KMS-11 (cell line): ENCODE data around the gene FAM171A2.

ENCODE experiments used
- H2AFZ ChIP-seq: fragments of 200-600 bp; sonication (generic); 2 replicates; pipeline ENCODE4 v1.6.1; 2016; ENCODE audit warnings: antibody characterized with exemption, mixed run types, low read depth
- H3K27ac ChIP-seq: fragments of 200-600 bp; sonication (generic); 2 replicates; pipeline ENCODE4 v1.6.1; 2016; ENCODE audit warnings: mild to moderate bottlenecking, mixed run types
- H3K27me3 ChIP-seq: fragments of 200-600 bp; sonication (generic); 2 replicates; pipeline ENCODE4 v1.6.1; 2017; ENCODE audit warnings: mild to moderate bottlenecking, low read depth, mixed run types, moderate library complexity; ENCODE audit not compliant: insufficient read depth
- H3K36me3 ChIP-seq: fragments of 200-600 bp; sonication (generic); 2 replicates; pipeline ENCODE4 v1.6.1; 2017; ENCODE audit warnings: mild to moderate bottlenecking, mixed run types; ENCODE audit not compliant: insufficient read depth
- H3K4me1 ChIP-seq: fragments of 200-600 bp; sonication (generic); 2 replicates; pipeline ENCODE4 v1.6.1; 2016; ENCODE audit warnings: mild to moderate bottlenecking, low read depth, mixed run types; ENCODE audit not compliant: poor library complexity, severe bottlenecking
- H3K4me2 ChIP-seq: fragments of 200-600 bp; sonication (generic); 2 replicates; pipeline ENCODE4 v1.7.0; 2016; ENCODE audit warnings: mild to moderate bottlenecking, mixed run types
- H3K4me3 ChIP-seq: fragments of 200-600 bp; sonication (generic); IDR thresholded peaks from 2 replicates; pipeline ENCODE4 v1.6.1; 2017; ENCODE audit warnings: low read depth, low read length, mixed read lengths; ENCODE audit not compliant: insufficient read depth
- H3K79me2 ChIP-seq: fragments of 200-600 bp; sonication (generic); 2 replicates; pipeline ENCODE4 v1.6.1; 2016; ENCODE audit warnings: low read depth, mixed run types; ENCODE audit not compliant: insufficient read depth
- H3K9ac ChIP-seq: fragments of 200-600 bp; sonication (generic); 2 replicates; pipeline ENCODE4 v1.6.1; 2016; ENCODE audit warnings: mild to moderate bottlenecking, mixed run types
- H4K20me1 ChIP-seq: fragments of 200-600 bp; sonication (generic); 2 replicates; pipeline ENCODE4 v1.6.1; 2016; ENCODE audit warnings: mild to moderate bottlenecking, mixed run types; ENCODE audit not compliant: insufficient read depth
- TF ChIP-seq, protein P1 (sequence below): fragments of 200-600 bp; sonication (generic); conservative IDR thresholded peaks from 2 replicates; pipeline ENCODE4 v1.6.1; 2017; ENCODE audit warnings: low read depth, mild to moderate bottlenecking, antibody characterized with exemption, low read length, moderate library complexity, mixed read lengths

The FAM171A2 gene

DNA sequence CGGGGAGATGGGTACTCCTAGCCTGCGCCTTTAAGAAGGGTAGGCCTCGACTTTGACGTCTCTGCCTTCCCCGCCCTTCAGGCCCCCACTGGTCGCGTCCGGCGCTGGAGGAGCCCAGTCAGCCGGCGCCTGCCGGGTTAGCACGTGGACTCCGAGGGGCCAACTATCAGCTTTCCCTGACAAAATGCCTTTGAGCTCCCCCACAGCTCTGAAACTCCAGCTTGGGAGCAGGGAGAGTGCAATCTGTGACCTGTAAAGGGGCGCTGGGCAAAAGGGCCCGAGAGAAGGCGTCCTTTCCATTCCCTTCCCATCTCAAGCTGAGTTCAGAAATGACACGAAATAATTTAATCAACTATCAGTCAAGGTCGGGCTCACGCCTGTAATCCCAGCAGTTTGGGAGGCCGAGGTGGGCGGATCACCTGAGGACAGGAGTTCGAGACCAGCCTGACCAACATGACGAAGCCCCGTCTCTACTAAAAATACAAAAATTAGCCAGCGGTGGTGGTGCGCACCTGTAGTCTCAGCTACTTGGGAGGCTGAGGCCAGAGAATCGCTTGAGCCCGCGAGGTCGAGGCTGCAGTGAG lies 36.7 kb downstream of the FAM171A2 start:
- Histone ChIP-seq H3K4me3 (no peak overlapping the region), H3K79me2 (peaks cover 19% of the 10 kb centered on the region), H4K20me1 (no peaks in the 10 kb centered on the region), H3K27ac (peak overlapping the region; percentile 45; the same call in 1 of the 2 replicates), H3K9ac (peak overlapping the region; percentile 37; the same call in 1 of the 2 replicates), H3K4me1 (peaks cover 30% of the 10 kb centered on the region), H3K4me2 (peak overlapping the region; percentile 36; the same call in 1 of the 2 replicates), H3K27me3 (no peaks in the 10 kb centered on the region), H3K36me3 (peaks cover 4% of the 10 kb centered on the region; the same call in 1 of the 2 replicates), H2AFZ (peak overlapping the region; percentile 7; the same call in 1 of the 2 replicates)
- TF ChIP-seq, protein P1, sequence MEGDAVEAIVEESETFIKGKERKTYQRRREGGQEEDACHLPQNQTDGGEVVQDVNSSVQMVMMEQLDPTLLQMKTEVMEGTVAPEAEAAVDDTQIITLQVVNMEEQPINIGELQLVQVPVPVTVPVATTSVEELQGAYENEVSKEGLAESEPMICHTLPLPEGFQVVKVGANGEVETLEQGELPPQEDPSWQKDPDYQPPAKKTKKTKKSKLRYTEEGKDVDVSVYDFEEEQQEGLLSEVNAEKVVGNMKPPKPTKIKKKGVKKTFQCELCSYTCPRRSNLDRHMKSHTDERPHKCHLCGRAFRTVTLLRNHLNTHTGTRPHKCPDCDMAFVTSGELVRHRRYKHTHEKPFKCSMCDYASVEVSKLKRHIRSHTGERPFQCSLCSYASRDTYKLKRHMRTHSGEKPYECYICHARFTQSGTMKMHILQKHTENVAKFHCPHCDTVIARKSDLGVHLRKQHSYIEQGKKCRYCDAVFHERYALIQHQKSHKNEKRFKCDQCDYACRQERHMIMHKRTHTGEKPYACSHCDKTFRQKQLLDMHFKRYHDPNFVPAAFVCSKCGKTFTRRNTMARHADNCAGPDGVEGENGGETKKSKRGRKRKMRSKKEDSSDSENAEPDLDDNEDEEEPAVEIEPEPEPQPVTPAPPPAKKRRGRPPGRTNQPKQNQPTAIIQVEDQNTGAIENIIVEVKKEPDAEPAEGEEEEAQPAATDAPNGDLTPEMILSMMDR, result no peak

DNA sequence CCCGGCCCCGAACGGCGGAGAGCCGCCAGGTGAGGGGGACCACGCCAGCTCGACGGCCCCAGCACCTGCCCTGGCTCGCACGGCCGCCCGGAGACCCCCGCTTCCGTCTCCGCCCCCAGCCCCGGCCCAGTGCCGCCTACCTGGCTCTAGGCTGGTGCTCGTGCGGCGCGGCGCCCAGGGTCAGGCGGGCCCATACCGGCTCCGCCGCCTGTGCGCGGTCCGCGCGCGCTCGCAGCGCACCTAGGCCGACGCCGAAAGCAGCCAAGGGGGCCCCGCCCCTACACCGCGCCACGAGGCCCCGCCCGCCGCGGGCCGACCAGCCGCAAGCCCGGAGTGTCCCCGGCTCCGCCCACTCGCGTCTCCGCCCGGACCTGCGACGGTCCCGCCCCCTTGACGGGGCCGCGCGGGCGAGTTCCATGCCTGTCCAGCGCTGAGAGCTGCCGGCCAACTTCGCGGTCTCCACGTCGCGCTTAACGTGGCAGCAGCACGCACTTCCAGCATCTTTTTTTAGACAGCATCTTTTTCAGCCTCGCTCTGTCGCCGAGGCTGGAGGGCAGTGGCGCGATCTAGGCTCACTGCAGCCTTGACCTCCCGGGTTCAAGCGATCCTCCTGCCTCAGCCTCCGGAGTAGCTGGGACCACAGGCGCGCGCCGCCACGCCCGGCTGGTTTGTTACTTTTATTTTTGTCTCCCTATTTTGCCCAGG lies 38.9 kb downstream of the FAM171A2 start, which contains the start of gene SLC25A39:
Gene SLC25A39, minus strand, starts transcription at position 253 of the 705 bp plus-strand sequence. CDS start 1,261 bp downstream, outside the sequence.
- Histone ChIP-seq H2AFZ (peak within 1 kb of the TSS; percentile 75), H3K79me2 (peaks cover 19% of the 10 kb centered on the region), H3K36me3 (peaks cover 4% of the 10 kb centered on the region; the same call in 1 of the 2 replicates), H3K27ac (peak within 1 kb of the TSS; percentile 92), H3K4me1 (peaks cover 19% of the 10 kb centered on the region), H3K4me3 (no peak within 1 kb of the TSS), H3K9ac (peak within 1 kb of the TSS; percentile 85), H3K27me3 (no peaks in the 10 kb centered on the region), H4K20me1 (no peaks in the 10 kb centered on the region), H3K4me2 (peak within 1 kb of the TSS; percentile 95)
- TF ChIP-seq, protein P1, result no peak

DNA sequence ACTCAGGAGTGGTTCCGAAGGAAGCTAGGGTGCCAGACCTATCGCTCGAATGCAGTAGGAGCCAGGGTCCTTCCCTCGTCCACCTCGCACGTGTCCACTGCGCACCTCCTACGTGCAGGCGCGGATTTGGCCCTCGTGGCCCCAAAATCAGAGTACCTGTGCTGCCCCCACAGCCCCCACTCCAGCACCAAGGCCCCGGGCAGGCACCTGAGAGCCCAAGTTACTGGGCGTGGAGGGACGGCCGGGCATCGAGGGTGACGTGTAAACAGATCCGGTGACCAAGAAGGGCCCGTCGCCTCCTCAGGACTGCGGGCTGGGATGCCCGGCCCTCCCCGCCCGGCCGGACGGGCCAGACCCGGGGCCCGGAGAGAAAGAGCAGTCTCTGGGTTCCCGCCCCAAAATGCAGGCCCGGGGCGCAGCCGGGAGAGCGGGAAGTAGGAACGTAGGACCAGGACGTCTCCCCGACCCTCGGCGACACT lies 39.5 kb downstream of the FAM171A2 start:
- peak overlapping the region; percentile 85 for H3K9ac ChIP-seq
- H3K4me1 ChIP-seq, result peaks cover 19% of the 10 kb centered on the region
- H3K27me3 ChIP-seq, result no peaks in the 10 kb centered on the region
- peak overlapping the region; percentile 27 for H3K27ac ChIP-seq
- no peak overlapping the region for H3K4me3 ChIP-seq
- TF ChIP-seq, protein P1, result no peak
- H3K4me2 ChIP-seq, result peak overlapping the region; percentile 95
- peaks cover 19% of the 10 kb centered on the region for H3K79me2 ChIP-seq
- peaks cover 4% of the 10 kb centered on the region; the same call in 1 of the 2 replicates for H3K36me3 ChIP-seq
- peak overlapping the region; percentile 75 for H2AFZ ChIP-seq
- H4K20me1 ChIP-seq, result no peaks in the 10 kb centered on the region

DNA sequence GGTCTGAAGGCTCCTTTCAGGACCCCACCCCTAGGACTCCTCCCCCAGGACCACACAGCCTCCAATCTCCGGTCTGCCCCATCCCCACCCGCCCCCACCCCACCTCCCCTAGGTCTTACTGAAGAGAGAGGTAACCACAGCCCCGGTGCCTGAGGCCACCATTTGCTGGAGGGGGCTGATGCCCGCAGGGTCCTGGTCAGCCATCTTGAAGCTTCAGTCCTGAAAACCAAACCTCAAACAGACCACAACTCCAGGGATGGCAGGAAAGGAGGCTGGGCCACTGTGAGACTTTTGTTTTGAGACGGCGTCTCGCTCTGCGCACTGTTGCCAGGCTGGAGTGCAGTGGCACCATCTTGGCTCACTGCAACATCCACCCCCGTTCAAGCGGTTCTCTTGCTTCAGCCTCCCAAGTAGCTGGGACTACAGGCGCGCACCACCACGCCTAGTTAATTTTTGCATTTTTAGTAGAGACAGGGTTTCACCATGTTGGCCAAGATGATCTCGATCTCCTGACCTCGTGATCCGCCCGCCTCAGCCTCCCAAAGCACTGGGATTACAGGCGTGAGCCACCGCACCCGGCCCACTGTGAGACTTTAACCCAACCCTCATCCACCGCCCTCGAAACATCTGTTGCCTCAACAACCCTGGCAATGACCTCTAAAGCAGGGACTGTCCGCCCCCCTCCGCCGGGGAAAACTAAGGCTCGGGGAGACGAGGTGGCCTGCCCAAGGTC lies 40.1 kb downstream of the FAM171A2 start:
- Histone ChIP-seq H3K4me2 (peak overlapping the region; percentile 95), H3K36me3 (peaks cover 4% of the 10 kb centered on the region; the same call in 1 of the 2 replicates), H3K4me1 (peaks cover 17% of the 10 kb centered on the region), H2AFZ (no peak overlapping the region), H3K27ac (no peak overlapping the region; the same call in 1 of the 2 replicates), H3K4me3 (no peak overlapping the region), H4K20me1 (no peaks in the 10 kb centered on the region), H3K27me3 (no peaks in the 10 kb centered on the region), H3K79me2 (peaks cover 19% of the 10 kb centered on the region), H3K9ac (peak overlapping the region; percentile 85)
- TF ChIP-seq, protein P1, result no peak
